ENCODE data around the gene OPRD1.
A peak's percentile ranks its signal among the peaks of the same experiment; 100 is the strongest.

Gene OPRD1

DNA sequence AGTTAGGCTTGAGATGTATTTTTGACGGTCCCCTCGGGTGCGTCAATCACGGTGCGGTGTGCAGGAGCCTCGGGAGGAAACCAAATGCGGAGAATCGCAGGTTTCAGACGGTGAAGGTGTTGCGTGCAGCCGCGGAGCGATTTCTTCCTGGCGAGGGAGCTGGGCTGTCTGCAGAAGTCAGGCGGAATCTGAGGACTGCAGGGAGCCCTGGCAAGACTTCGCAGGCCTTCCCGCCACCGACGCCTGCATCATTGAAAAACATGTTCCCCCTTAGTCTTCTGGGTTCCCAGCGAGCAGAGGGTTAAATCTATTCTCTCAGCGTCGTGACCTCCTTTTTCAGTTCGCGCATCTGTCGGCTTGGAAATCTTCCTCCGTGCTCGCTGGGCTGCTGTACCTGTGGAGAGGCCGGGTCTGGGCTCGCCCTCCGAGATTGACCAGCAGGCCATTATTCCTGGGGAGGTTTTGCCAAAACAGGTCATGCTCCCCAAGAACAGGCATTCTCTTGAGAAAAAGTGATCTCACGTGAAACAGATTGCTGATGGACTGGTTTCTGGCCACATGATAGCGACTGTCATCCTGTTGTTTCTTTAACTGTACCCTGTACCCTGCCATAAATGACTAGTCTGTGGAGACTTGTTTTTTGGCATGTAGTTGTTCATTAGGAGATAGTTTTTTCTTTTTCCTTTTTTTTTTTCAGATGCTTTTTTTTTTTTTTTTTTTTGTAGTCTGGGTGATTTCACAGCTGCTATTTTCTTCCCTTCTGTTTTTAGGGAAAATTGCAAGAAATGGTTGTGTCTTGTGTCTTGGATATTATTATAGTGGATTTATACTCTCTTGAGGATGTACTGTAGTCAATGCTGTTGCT is 103.3 kb downstream of the OPRD1 start:
- TF ChIP-seq, protein P1, sequence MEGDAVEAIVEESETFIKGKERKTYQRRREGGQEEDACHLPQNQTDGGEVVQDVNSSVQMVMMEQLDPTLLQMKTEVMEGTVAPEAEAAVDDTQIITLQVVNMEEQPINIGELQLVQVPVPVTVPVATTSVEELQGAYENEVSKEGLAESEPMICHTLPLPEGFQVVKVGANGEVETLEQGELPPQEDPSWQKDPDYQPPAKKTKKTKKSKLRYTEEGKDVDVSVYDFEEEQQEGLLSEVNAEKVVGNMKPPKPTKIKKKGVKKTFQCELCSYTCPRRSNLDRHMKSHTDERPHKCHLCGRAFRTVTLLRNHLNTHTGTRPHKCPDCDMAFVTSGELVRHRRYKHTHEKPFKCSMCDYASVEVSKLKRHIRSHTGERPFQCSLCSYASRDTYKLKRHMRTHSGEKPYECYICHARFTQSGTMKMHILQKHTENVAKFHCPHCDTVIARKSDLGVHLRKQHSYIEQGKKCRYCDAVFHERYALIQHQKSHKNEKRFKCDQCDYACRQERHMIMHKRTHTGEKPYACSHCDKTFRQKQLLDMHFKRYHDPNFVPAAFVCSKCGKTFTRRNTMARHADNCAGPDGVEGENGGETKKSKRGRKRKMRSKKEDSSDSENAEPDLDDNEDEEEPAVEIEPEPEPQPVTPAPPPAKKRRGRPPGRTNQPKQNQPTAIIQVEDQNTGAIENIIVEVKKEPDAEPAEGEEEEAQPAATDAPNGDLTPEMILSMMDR (IDR thresholded peaks at IDR 0.05; ENCODE audit: low read depth, low read length): no peak

DNA sequence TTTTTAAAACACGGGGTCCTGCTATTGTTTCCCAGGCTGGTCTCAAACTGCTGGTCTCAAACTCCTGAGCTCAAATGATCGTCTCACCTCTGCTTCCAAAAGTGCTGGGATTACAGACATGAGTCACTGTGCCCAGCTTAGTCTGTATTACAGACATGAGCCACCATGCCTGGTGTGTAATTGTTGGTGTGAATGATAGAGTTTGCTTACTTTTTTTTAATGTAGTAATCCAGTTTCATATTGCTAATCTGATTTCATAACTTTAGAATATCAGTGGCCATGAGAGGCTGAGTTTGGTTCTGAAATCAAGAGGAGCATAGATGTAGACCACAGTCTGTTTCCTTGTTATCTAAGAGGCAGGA is 105.8 kb downstream of the OPRD1 start:
- H3K4me3 ChIP-seq (ENCODE audit: low read depth, low read length): no peak overlapping the region
- TF ChIP-seq, protein P1 (IDR thresholded peaks at IDR 0.05; ENCODE audit: low read depth, low read length): no peak

More for the DNA sequence above, 103.3 kb downstream of the OPRD1 start:
- H3K4me3 ChIP-seq (ENCODE audit: low read depth, low read length): peak overlapping the region; percentile 38; the same call in 1 of the 2 replicates

Measured in WI38 (cell line).